HEK293 (cell line): Measurements from ENCODE around the gene TRIM65.

Experiments used
- CTCF ChIA-PET: fragments of 350-600 bp; formaldehyde crosslinking; extraction: SDS; loops from one replicate; lab custom pipeline; 2021; ENCODE audit warnings: antibody characterized with exemption; lab: Yijun Ruan, JAX
- POLR2A ChIA-PET: fragments of 300-600 bp; formaldehyde crosslinking; extraction: SDS; loops from one replicate; lab custom pipeline; 2020; ENCODE audit warnings: antibody characterized with exemption, inconsistent platforms; lab: Yijun Ruan, JAX
- H3K27ac ChIP-seq: fragments of 200-500 bp; sonication (Bioruptor generic); 2 replicates; pipeline ENCODE4 v1.5.1; 2014; ENCODE audit warnings: low read depth, low read length, control low read depth, inconsistent platforms; ENCODE audit errors: extremely low read depth
- H3K36me3 ChIP-seq, 2 experiments: fragments of 200-500 bp in 1 of 2; sonication (Bioruptor generic) in 1 of 2; 1 replicate in 1 of 2; 2 replicates in 1 of 2; pipeline ENCODE4 v1.5.1; 2014 to 2017; ENCODE audit warnings: inconsistent platforms in 2 of 2, low read length in 2 of 2; ENCODE audit not compliant: control insufficient read depth in 2 of 2, insufficient read depth in 1 of 2
- H3K4me1 ChIP-seq: fragments of 200-500 bp; sonication (Bioruptor generic); 2 replicates; pipeline ENCODE4 v1.5.1; 2014; ENCODE audit warnings: mild to moderate bottlenecking, low read length, inconsistent platforms; ENCODE audit not compliant: control insufficient read depth, insufficient read depth
- H3K4me3 ChIP-seq: 2 replicates; pipeline ENCODE4 v1.5.1; 2011; ENCODE audit warnings: low read depth, mild to moderate bottlenecking, control low read depth, low read length, moderate library complexity
- H3K9me3 ChIP-seq: fragments of 200-500 bp; sonication (Bioruptor generic); 2 replicates; pipeline ENCODE4 v1.5.1; 2014; ENCODE audit warnings: low read depth, low read length, inconsistent platforms; ENCODE audit not compliant: control insufficient read depth, insufficient read depth
- GLI4 ChIP-seq: fragments of 450-650 bp; formaldehyde crosslinking; IDR thresholded peaks from 2 replicates; pipeline ENCODE4 v1.5.1; 2016; ENCODE audit warnings: missing biosample characterization, missing genetic modification characterization
- GLIS2 ChIP-seq: fragments of 450-650 bp; formaldehyde crosslinking; IDR thresholded peaks from 2 replicates; pipeline ENCODE4 v1.5.1; 2016; ENCODE audit warnings: missing biosample characterization, missing genetic modification characterization
- PATZ1 ChIP-seq: fragments of 450-650 bp; formaldehyde crosslinking; IDR thresholded peaks from 2 replicates; pipeline ENCODE4 v1.5.1; 2016; ENCODE audit warnings: missing biosample characterization, missing genetic modification characterization
- SP2 ChIP-seq: fragments of 450-650 bp; formaldehyde crosslinking; IDR thresholded peaks from 2 replicates; pipeline ENCODE4 v1.5.1; 2016; ENCODE audit warnings: missing biosample characterization, missing genetic modification characterization
- WT1 ChIP-seq: fragments of 450-650 bp; formaldehyde crosslinking; IDR thresholded peaks from 2 replicates; pipeline ENCODE4 v1.5.1; 2016; ENCODE audit warnings: missing biosample characterization, missing genetic modification characterization
- ZFHX2 ChIP-seq: fragments of 450-650 bp; formaldehyde crosslinking; conservative IDR thresholded peaks from 2 replicates; pipeline ENCODE4 v1.5.1; 2016; ENCODE audit warnings: missing biosample characterization, missing genetic modification characterization
- ZFP3 ChIP-seq: fragments of 450-650 bp; formaldehyde crosslinking; IDR thresholded peaks from 2 replicates; pipeline ENCODE4 v1.5.1; 2016; ENCODE audit warnings: low read depth, missing biosample characterization, missing genetic modification characterization
- ZIC2 ChIP-seq: fragments of 450-650 bp; formaldehyde crosslinking; IDR thresholded peaks from 2 replicates; pipeline ENCODE4 v1.5.1; 2016; ENCODE audit warnings: missing biosample characterization, missing genetic modification characterization
- ZNF155 ChIP-seq: fragments of 450-650 bp; formaldehyde crosslinking; IDR thresholded peaks from 2 replicates; pipeline ENCODE4 v1.5.1; 2016; ENCODE audit warnings: missing biosample characterization, missing genetic modification characterization
- ZNF239 ChIP-seq: fragments of 450-650 bp; formaldehyde crosslinking; IDR thresholded peaks from 2 replicates; pipeline ENCODE4 v1.5.1; 2016; ENCODE audit warnings: missing biosample characterization, missing genetic modification characterization
- ZNF423 ChIP-seq: fragments of 450-650 bp; formaldehyde crosslinking; IDR thresholded peaks from 2 replicates; pipeline ENCODE4 v1.5.1; 2016; ENCODE audit warnings: missing biosample characterization, missing genetic modification characterization
- ZNF510 ChIP-seq: fragments of 450-650 bp; formaldehyde crosslinking; IDR thresholded peaks from 2 replicates; pipeline ENCODE4 v1.5.1; 2018; ENCODE audit warnings: mild to moderate bottlenecking, missing genetic modification characterization, missing biosample characterization; ENCODE audit not compliant: insufficient replicate concordance
- ZNF600 ChIP-seq: fragments of 450-650 bp; formaldehyde crosslinking; IDR thresholded peaks from 2 replicates; pipeline ENCODE4 v1.5.1; 2016; ENCODE audit warnings: missing biosample characterization, missing genetic modification characterization
- ZNF621 ChIP-seq: fragments of 450-650 bp; formaldehyde crosslinking; IDR thresholded peaks from 2 replicates; pipeline ENCODE4 v1.5.1; 2017; ENCODE audit warnings: missing biosample characterization, missing genetic modification characterization
- ZNF692 ChIP-seq: fragments of 450-650 bp; formaldehyde crosslinking; IDR thresholded peaks from 2 replicates; pipeline ENCODE4 v1.5.1; 2016; ENCODE audit warnings: missing biosample characterization, missing genetic modification characterization
- ZNF792 ChIP-seq: fragments of 450-650 bp; formaldehyde crosslinking; IDR thresholded peaks from 2 replicates; pipeline ENCODE4 v1.5.1; 2016; ENCODE audit warnings: missing biosample characterization, missing genetic modification characterization
- ZXDB ChIP-seq: fragments of 450-650 bp; formaldehyde crosslinking; IDR thresholded peaks from 2 replicates; pipeline ENCODE4 v1.5.1; 2016; ENCODE audit warnings: missing biosample characterization, missing genetic modification characterization
- TF ChIP-seq, protein P1 (sequence below): fragments of 450-650 bp; formaldehyde crosslinking; IDR thresholded peaks from 2 replicates; pipeline ENCODE4 v1.5.1; 2016; ENCODE audit warnings: missing biosample characterization, missing genetic modification characterization
- TF ChIP-seq, protein P2 (sequence below): fragments of 450-650 bp; formaldehyde crosslinking; IDR thresholded peaks from 2 replicates; pipeline ENCODE4 v1.5.1; 2016; ENCODE audit warnings: missing biosample characterization, missing genetic modification characterization
- TF ChIP-seq, protein P3 (sequence below): fragments of 450-650 bp; IDR thresholded peaks from 2 replicates; pipeline ENCODE4 v1.5.1; 2018; ENCODE audit warnings: missing biosample characterization, missing genetic modification characterization

Gene TRIM65

DNA sequence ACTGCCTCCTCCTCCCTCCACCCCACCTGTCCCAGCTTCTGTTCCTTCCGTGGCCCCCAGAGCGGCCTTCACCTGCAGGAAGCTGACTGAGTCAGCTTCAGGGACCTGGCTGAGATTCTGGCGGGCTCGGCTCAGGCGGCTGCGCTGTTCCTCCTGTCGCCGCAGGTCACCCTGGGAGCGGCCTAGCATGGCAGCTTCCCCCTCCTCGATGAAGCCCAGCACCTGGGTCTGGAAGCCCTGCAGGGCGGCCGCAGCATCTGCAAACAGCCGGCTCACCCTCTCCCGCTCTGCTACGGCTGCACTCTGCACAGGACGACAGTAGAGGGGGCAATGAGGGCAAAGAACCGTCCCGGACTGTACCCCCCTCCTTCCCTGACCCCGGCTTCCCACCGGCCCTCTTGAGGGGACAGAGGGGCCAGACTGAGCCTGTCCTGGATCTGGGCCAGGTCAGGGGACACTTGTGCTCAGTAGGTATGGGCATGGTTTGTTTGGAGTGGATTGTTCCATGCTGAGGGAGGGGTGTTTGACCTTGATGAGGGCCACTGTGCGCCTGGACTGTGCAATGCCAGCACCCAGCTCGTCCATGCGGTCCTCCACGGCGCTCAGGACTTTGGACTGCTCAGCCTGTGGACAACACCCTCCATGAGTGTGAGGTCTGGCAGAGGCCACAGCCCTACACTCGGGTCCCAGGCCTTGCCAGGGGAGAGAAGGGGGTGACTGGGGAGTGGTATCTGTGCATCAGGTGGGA lies 20.4 kb downstream of the TRIM65 start:
- H3K36me3 ChIP-seq: peaks cover 0 to 4% of the 10 kb centered on the region in 2 experiments; a peak in 1 of 3 replicates
- peaks cover 4% of the 10 kb centered on the region for H3K4me1 ChIP-seq
- H3K27ac ChIP-seq: no peak overlapping the region
- no peaks in the 10 kb centered on the region for H3K9me3 ChIP-seq
- CTCF ChIA-PET: interaction anchor here (0.6 to 7.6 kb wide), 7 partner anchors 13 to 243 kb away, joined by 3 to 84 read pairs (median 11); partner anchors contain the start of genes TRIM65 and WBP2
- TF ChIP-seq, protein P1, sequence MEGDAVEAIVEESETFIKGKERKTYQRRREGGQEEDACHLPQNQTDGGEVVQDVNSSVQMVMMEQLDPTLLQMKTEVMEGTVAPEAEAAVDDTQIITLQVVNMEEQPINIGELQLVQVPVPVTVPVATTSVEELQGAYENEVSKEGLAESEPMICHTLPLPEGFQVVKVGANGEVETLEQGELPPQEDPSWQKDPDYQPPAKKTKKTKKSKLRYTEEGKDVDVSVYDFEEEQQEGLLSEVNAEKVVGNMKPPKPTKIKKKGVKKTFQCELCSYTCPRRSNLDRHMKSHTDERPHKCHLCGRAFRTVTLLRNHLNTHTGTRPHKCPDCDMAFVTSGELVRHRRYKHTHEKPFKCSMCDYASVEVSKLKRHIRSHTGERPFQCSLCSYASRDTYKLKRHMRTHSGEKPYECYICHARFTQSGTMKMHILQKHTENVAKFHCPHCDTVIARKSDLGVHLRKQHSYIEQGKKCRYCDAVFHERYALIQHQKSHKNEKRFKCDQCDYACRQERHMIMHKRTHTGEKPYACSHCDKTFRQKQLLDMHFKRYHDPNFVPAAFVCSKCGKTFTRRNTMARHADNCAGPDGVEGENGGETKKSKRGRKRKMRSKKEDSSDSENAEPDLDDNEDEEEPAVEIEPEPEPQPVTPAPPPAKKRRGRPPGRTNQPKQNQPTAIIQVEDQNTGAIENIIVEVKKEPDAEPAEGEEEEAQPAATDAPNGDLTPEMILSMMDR (tag by site-specific recombination): peak; percentile 10; the same call in 1 of the 2 replicates
- TF ChIP-seq ZNF600 (peak; percentile 32; the same call in 1 of the 2 replicates), ZFHX2 (tag by site-specific recombination) (no peak)
- TF ChIP-seq, protein P2, sequence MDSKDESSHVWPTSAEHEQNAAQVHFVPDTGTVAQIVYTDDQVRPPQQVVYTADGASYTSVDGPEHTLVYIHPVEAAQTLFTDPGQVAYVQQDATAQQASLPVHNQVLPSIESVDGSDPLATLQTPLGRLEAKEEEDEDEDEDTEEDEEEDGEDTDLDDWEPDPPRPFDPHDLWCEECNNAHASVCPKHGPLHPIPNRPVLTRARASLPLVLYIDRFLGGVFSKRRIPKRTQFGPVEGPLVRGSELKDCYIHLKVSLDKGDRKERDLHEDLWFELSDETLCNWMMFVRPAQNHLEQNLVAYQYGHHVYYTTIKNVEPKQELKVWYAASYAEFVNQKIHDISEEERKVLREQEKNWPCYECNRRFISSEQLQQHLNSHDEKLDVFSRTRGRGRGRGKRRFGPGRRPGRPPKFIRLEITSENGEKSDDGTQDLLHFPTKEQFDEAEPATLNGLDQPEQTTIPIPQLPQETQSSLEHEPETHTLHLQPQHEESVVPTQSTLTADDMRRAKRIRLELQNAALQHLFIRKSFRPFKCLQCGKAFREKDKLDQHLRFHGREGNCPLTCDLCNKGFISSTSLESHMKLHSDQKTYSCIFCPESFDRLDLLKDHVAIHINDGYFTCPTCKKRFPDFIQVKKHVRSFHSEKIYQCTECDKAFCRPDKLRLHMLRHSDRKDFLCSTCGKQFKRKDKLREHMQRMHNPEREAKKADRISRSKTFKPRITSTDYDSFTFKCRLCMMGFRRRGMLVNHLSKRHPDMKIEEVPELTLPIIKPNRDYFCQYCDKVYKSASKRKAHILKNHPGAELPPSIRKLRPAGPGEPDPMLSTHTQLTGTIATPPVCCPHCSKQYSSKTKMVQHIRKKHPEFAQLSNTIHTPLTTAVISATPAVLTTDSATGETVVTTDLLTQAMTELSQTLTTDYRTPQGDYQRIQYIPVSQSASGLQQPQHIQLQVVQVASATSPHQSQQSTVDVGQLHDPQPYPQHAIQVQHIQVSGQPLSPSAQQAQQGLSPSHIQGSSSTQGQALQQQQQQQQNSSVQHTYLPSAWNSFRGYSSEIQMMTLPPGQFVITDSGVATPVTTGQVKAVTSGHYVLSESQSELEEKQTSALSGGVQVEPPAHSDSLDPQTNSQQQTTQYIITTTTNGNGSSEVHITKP (tag by site-specific recombination): peak; percentile 74
- POLR2A ChIA-PET: interaction anchor here (0.6 to 5.1 kb wide), 8 partner anchors 17 to 106 kb away, joined by 3 to 34 read pairs (median 3); partner anchors contain the start of genes MRPL38 and WBP2
- no peak overlapping the region for H3K4me3 ChIP-seq

DNA sequence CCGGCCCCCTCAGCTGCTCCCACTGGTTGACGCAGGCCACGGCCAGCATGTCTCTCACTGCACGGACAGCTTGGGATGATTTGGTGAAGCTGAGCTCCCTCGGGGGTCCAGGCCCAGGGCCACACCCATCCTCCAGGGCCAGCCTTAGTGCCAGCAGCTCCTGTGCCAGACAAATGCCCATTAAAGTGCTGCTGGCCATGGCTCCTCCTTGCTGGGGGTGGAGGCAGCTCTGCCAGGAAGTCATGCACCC lies 20.9 kb downstream of the TRIM65 start:
- Histone ChIP-seq H3K9me3 (no peaks in the 10 kb centered on the region), H3K4me3 (no peak overlapping the region), H3K36me3 (peaks cover 0 to 4% of the 10 kb centered on the region in 2 experiments; a peak in 1 of 3 replicates), H3K4me1 (peaks cover 4% of the 10 kb centered on the region), H3K27ac (no peak overlapping the region)
- ChIA-PET CTCF (interaction anchor here (0.6 to 7.6 kb wide), 5 partner anchors 13 to 242 kb away, joined by 3 to 84 read pairs (median 7); partner anchors contain the start of gene WBP2), POLR2A (interaction anchor here (0.6 to 5.1 kb wide), 7 partner anchors 18 to 106 kb away, joined by 3 to 34 read pairs (median 3); partner anchors contain the start of genes MRPL38 and WBP2)
- no peak for TF ChIP-seq ZNF792 (tag by site-specific recombination)
- TF ChIP-seq, protein P1 (tag by site-specific recombination): no peak
- no peak for TF ChIP-seq ZXDB
- no peak for TF ChIP-seq PATZ1 (tag by site-specific recombination)
- no peak for TF ChIP-seq ZFP3 (tag by site-specific recombination)
- TF ChIP-seq, protein P3, sequence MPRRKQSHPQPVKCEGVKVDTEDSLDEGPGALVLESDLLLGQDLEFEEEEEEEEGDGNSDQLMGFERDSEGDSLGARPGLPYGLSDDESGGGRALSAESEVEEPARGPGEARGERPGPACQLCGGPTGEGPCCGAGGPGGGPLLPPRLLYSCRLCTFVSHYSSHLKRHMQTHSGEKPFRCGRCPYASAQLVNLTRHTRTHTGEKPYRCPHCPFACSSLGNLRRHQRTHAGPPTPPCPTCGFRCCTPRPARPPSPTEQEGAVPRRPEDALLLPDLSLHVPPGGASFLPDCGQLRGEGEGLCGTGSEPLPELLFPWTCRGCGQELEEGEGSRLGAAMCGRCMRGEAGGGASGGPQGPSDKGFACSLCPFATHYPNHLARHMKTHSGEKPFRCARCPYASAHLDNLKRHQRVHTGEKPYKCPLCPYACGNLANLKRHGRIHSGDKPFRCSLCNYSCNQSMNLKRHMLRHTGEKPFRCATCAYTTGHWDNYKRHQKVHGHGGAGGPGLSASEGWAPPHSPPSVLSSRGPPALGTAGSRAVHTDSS (tag by site-specific recombination): no peak
- no peak for TF ChIP-seq ZIC2 (tag by site-specific recombination)
- no peak for TF ChIP-seq GLI4 (tag by site-specific recombination)
- TF ChIP-seq ZNF155 (tag by site-specific recombination): no peak
- no peak for TF ChIP-seq ZNF692
- no peak for TF ChIP-seq ZNF239 (tag by site-specific recombination)
- TF ChIP-seq SP2 (tag by site-specific recombination): no peak
- TF ChIP-seq ZNF510 (tag by site-specific recombination): no peak
- TF ChIP-seq ZNF423: no peak
- 0 out of 2 replicates have a peak, but pooled peaks have one; percentile 29 for TF ChIP-seq GLIS2 (tag by site-specific recombination)
- TF ChIP-seq WT1 (tag by site-specific recombination): no peak
- peak; percentile 22; the same call in 1 of the 2 replicates for TF ChIP-seq ZFHX2 (tag by site-specific recombination)
- no peak for TF ChIP-seq ZNF621 (tag by site-specific recombination)
